ENCODE data around the gene UGP2. TPM values are rescaled to one million over a fixed set of nuclear protein-coding genes. Genes with fewer than 3 reads are reported as not detected.
"Not testable (repeated sequence)": the region's sequence is repeated elsewhere in the genome, so short reads cannot be mapped to it uniquely, and the experiment has no call there.

Gene UGP2
- total RNA-seq, 2 donors from 2014 or later = 204 to 209 TPM

DNA sequence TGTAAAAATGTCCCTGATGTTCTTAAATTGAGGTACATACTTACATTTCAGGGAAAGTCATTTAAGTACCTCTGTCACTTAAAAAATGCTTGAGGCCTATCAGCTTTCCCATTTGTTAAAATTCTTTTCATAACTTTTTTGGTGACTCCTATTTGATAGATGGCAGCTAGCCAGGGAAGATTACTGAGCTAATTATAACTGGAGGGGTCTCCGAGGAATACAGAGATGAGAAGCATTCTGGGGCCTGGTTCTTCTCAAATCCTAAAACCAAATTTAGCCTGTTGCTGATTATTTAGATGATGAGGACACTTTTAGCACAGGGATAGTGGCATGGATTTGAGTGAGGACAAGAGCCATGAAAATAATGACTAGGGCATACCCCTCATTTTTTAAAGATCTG is 4.8 kb downstream of the UGP2 start:
- peaks cover 0 to 75% of the 10 kb centered on the region in 2 donors for H3K4me1 ChIP-seq

DNA sequence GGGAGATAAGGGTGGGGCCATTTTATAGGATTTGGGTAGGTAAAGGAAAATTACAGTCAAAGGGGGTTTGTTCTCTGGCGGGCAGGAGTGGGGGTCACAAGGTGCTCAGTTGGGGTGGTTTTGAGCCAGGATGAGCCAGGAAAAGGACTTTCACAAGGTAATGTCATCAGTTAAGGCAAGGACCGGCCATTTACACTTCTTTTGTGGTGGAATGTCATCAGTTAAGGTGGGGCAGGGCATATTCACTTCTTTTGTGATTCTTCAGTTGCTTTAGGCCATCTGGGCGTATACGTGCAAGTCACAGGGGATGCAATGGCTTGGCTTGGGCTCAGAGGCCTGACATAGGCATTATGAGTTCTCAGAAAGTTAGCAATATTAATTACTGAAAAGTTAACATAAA is 5.9 kb downstream of the UGP2 start:
- DNase-seq (ENCODE audit: low spot score); H3K27me3 ChIP-seq; H3K4me3 ChIP-seq; H3K9me3 ChIP-seq; H3K36me3 ChIP-seq: not testable (repeated sequence)
- Histone ChIP-seq H3K27ac (peak overlapping the region in 1 of 2 donors; percentile 99), H3K4me1 (peaks cover 0 to 86% of the 10 kb centered on the region in 2 donors)

More for the DNA sequence above, 4.8 kb downstream of the UGP2 start:
- H3K27me3 ChIP-seq = no peaks in the 10 kb centered on the region
- no peaks in the 10 kb centered on the region for H3K9me3 ChIP-seq
- H3K36me3 ChIP-seq = no peaks in the 10 kb centered on the region
- no peak for DNase-seq (ENCODE audit: low spot score)
- TF ChIP-seq, protein P1, sequence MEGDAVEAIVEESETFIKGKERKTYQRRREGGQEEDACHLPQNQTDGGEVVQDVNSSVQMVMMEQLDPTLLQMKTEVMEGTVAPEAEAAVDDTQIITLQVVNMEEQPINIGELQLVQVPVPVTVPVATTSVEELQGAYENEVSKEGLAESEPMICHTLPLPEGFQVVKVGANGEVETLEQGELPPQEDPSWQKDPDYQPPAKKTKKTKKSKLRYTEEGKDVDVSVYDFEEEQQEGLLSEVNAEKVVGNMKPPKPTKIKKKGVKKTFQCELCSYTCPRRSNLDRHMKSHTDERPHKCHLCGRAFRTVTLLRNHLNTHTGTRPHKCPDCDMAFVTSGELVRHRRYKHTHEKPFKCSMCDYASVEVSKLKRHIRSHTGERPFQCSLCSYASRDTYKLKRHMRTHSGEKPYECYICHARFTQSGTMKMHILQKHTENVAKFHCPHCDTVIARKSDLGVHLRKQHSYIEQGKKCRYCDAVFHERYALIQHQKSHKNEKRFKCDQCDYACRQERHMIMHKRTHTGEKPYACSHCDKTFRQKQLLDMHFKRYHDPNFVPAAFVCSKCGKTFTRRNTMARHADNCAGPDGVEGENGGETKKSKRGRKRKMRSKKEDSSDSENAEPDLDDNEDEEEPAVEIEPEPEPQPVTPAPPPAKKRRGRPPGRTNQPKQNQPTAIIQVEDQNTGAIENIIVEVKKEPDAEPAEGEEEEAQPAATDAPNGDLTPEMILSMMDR (IDR thresholded peaks at IDR 0.05) = no peak
- peak overlapping the region; percentile 27 to 99 for H3K27ac ChIP-seq
- H3K4me3 ChIP-seq = no peak overlapping the region

DNA sequence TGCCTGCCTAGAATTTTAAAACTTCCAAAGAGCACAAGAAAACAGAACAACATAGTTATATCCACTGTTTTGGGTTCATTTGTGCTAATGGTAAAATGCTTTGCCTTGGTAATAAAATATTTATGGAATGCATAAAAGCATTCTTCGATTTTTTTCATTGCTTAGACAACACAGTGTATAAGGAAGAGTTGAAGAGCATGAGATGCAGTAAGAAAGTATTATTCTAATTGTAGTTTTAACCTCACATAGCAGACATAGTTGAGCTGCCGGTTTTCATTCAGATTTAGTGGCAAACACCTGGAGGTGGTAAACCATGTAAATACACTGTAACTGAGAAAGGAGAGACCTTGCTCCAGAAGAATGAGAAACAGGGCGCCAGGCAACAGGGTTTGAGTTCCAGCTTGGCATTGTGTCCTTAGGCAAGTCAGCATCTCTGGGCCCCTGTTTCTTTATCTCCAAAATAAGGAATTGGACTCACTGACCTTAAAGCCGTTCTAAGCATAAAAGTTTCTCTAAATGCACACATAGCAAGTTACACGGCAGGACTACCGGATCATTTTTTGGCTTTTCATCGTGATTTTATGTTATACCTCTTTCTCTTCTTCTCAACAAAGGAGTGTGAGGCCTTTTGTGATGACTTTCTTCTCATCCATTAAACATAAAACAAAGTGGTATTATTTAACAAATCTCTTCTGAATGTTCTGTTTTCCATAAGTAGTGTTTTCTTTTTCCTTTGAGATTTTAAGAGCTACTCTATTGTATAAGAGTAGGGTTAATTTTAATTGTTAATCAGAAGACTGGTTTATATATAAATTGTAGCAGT is 7.9 kb downstream of the UGP2 start:
- DNase-seq (ENCODE audit: low spot score) = no peak
- Histone ChIP-seq H3K36me3 (no peaks in the 10 kb centered on the region), H3K27ac (peak overlapping the region; percentile 2 to 48), H3K4me3 (no peak overlapping the region), H3K4me1 (peaks cover 0 to 94% of the 10 kb centered on the region in 2 donors), H3K9me3 (no peaks in the 10 kb centered on the region), H3K27me3 (no peaks in the 10 kb centered on the region)
- TF ChIP-seq, protein P1 (IDR thresholded peaks at IDR 0.05) = no peak

DNA sequence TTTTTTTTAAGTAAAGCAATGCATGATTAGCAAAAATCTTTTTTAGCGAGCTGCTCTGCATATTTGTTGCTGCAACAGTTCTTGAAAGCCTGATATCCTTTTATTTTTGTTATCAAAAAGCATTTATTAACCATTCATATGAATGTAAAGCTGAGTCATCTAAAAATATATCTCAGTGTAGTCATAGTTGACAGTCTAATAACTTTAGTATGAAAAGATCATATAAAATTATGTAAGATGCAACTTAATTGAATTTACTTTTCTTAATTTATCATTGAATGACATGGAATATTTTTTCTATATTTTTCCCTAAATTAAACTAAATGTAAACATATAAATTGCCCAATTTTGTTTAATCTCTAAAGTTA is 8.5 kb downstream of the UGP2 start:
- no peak for DNase-seq (ENCODE audit: low spot score)
- TF ChIP-seq, protein P1 (IDR thresholded peaks at IDR 0.05) = no peak
- H3K4me1 ChIP-seq = peaks cover 0 to 90% of the 10 kb centered on the region in 2 donors
- no peaks in the 10 kb centered on the region for H3K36me3 ChIP-seq
- no peak overlapping the region for H3K4me3 ChIP-seq
- H3K9me3 ChIP-seq = no peaks in the 10 kb centered on the region
- no peaks in the 10 kb centered on the region for H3K27me3 ChIP-seq
- H3K27ac ChIP-seq = peak overlapping the region in 1 of 2 donors; percentile 48

DNA sequence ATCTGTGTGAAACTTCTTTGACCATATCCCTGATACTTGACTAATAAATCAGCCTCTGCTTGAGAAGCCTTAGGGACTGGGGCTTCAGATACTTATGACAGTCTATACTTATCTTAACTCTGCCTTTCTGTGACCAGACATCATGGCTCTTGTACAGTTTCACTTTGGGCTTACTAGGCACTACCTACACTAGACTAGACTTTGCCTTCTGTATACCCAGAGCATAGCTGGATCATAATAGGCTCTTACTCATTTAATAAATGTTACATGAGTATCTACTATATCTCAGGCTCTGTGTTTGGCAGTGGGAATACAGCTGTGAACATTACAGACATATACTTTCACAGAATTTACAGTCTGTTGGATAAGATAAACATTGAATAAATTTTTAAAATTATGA is 9.0 kb downstream of the UGP2 start:
- Histone ChIP-seq H3K4me1 (peaks cover 0 to 87% of the 10 kb centered on the region in 2 donors), H3K36me3 (no peaks in the 10 kb centered on the region), H3K9me3 (no peaks in the 10 kb centered on the region), H3K27ac (no peak overlapping the region), H3K4me3 (no peak overlapping the region), H3K27me3 (no peaks in the 10 kb centered on the region)
- DNase-seq (ENCODE audit: low spot score) = no peak
- TF ChIP-seq, protein P1 (IDR thresholded peaks at IDR 0.05) = no peak

DNA sequence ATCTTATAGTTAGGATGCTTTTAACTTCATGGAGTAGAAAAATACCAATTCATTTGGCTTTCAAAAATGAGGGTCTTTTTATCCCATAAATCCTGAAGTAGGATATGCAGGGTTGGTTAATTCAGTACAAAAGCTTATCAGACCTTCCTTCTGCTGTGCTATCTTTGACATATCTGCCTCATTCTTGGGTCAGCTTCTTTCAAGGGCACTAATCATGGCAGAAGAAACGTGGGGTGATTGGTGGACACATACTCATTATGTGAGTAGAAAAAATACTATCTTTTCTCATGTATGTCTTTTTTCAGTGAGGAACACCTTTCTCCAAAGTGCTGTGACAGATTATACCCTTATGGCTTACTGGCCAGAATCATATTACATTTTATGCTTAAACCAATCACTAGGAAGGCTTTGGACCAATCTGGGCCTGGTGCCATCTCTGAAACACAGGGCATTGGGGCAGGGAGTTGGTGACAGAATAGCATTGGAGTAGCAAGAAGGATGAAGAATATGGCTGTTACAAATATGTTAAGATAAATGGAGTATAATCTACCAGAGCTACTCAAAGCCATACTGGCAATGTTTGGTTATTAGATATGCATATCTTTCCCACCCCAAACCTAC is 10.1 kb downstream of the UGP2 start:
- DNase-seq (ENCODE audit: low spot score) = no peak
- TF ChIP-seq, protein P1 (IDR thresholded peaks at IDR 0.05) = no peak
- Histone ChIP-seq H3K4me3 (no peak overlapping the region), H3K4me1 (peaks cover 0 to 80% of the 10 kb centered on the region in 2 donors), H3K27me3 (no peaks in the 10 kb centered on the region), H3K27ac (peak overlapping the region in 1 of 2 donors; percentile 3), H3K9me3 (no peaks in the 10 kb centered on the region), H3K36me3 (peaks cover 3% of the 10 kb centered on the region)
